ENCODE data around the gene PIGL. TPM values are rescaled to one million over a fixed set of nuclear protein-coding genes. Genes with fewer than 3 reads are reported as not detected.

PIGL gene
- polyA plus RNA-seq (2013), result 37.1 TPM

GRCh38 chr17:16217002-16217635, at the start of gene PIGL:
PIGL (plus strand) TSS chr17:16217210; CDS start chr17:16217227, 17 bp downstream.
- POLR2A ChIA-PET, result interaction anchor here (0.8 kb wide), 1 partner anchor 69 kb away, joined by 3 read pairs; no protein-coding TSS in a partner anchor
- 0% methylated on average over 27 of the region's 29 CpGs for WGBS (ENCODE audit: insufficient coverage)
- Histone ChIP-seq H3K36me3 (ENCODE audit: control insufficient read depth in 4 of 4, insufficient read depth in 4 of 4, low read length in 3 of 4) (peaks cover 0 to 2% (median under 1%) of the 10 kb centered on the region in 4 experiments), H3K9me3 (ENCODE audit: control extremely low read depth in 1 of 5, control insufficient read depth in 4 of 5, insufficient read depth in 2 of 5, low read depth in 1 of 5, low read length in 4 of 5) (no peaks in the 10 kb centered on the region), H3K27me3 (replicated peaks in 2 of 5; ENCODE audit: control insufficient read depth in 4 of 5, insufficient read depth in 5 of 5, low read length in 4 of 5) (no peaks in the 10 kb centered on the region), H3K4me1 (ENCODE audit: control extremely low read depth in 1 of 4, control insufficient read depth in 4 of 4, insufficient read depth in 4 of 4, low read length in 3 of 4) (peaks cover 12 to 42% (median 20%) of the 10 kb centered on the region in 4 experiments), H3K27ac (ENCODE audit: insufficient read depth in 1 of 2, low read depth in 1 of 2, low read length in 2 of 2, poor library complexity in 1 of 2, severe bottlenecking in 2 of 2) (peak within 1 kb of the TSS; percentile 80 to 89), H3K4me3 (ENCODE audit: control insufficient read depth in 1 of 7, extremely low read depth in 1 of 7, insufficient read depth in 4 of 7, low read depth in 2 of 7, low read length in 6 of 7) (peak within 1 kb of the TSS; percentile 75 to 99 (median 93))
- DNase-seq, result peak; percentile 77 to 93 (median 80)
- CTCF ChIA-PET, result interaction anchor here (1.2 kb wide), 1 partner anchor 73 kb away, joined by 3 read pairs; no protein-coding TSS in a partner anchor

GRCh38 chr17:16171613-16172012, 45.4 kb upstream of the PIGL start:
- no peak overlapping the region for H3K27ac ChIP-seq (ENCODE audit: insufficient read depth in 1 of 2, low read depth in 1 of 2, low read length in 2 of 2, poor library complexity in 1 of 2, severe bottlenecking in 2 of 2)

DNA sequence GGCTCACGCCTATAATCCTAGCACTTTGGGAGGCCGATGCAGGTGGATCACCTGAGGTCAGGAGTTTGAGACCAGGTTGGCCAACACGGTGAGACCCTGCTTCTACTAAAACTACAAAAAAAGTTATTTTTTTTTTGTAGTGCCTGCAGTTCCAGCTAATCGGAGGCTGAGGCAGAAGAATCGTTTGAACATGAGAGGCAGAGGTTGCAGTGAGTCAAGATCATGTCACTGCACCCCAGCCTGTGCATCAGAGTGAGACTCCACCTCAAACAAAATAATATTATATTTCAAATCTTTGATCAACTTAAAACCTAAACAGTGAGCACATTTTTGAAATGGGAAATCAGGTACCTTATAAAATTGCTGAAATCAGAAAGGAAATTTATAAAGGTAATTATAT, 38.2 kb upstream of the PIGL start:
- no peak for DNase-seq
- ChIA-PET POLR2A (no interaction called here), CTCF (no interaction called here)
- Histone ChIP-seq H3K27me3 (replicated peaks in 2 of 5; ENCODE audit: control insufficient read depth in 4 of 5, insufficient read depth in 5 of 5, low read length in 4 of 5) (no peaks in the 10 kb centered on the region), H3K9me3 (ENCODE audit: control extremely low read depth in 1 of 5, control insufficient read depth in 4 of 5, insufficient read depth in 2 of 5, low read depth in 1 of 5, low read length in 4 of 5) (no peaks in the 10 kb centered on the region), H3K4me1 (ENCODE audit: control extremely low read depth in 1 of 4, control insufficient read depth in 4 of 4, insufficient read depth in 4 of 4, low read length in 3 of 4) (no peaks in the 10 kb centered on the region), H3K36me3 (ENCODE audit: control insufficient read depth in 4 of 4, insufficient read depth in 4 of 4, low read length in 3 of 4) (peaks cover 3 to 24% (median 8%) of the 10 kb centered on the region in 4 experiments), H3K27ac (ENCODE audit: insufficient read depth in 1 of 2, low read depth in 1 of 2, low read length in 2 of 2, poor library complexity in 1 of 2, severe bottlenecking in 2 of 2) (no peak overlapping the region), H3K4me3 (ENCODE audit: control insufficient read depth in 1 of 7, extremely low read depth in 1 of 7, insufficient read depth in 4 of 7, low read depth in 2 of 7, low read length in 6 of 7) (no peak overlapping the region)
- 100% methylated on average over 2 of the region's 5 CpGs for WGBS (ENCODE audit: insufficient coverage)

More at GRCh38 chr17:16171613-16172012, 45.4 kb upstream of the PIGL start:
- peaks cover 3 to 25% (median 8%) of the 10 kb centered on the region in 4 experiments for H3K36me3 ChIP-seq (ENCODE audit: control insufficient read depth in 4 of 4, insufficient read depth in 4 of 4, low read length in 3 of 4)
- H3K27me3 ChIP-seq (replicated peaks in 2 of 5; ENCODE audit: control insufficient read depth in 4 of 5, insufficient read depth in 5 of 5, low read length in 4 of 5), result no peaks in the 10 kb centered on the region
- H3K4me1 ChIP-seq (ENCODE audit: control extremely low read depth in 1 of 4, control insufficient read depth in 4 of 4, insufficient read depth in 4 of 4, low read length in 3 of 4), result no peaks in the 10 kb centered on the region
- H3K4me3 ChIP-seq (ENCODE audit: control insufficient read depth in 1 of 7, extremely low read depth in 1 of 7, insufficient read depth in 4 of 7, low read depth in 2 of 7, low read length in 6 of 7), result no peak overlapping the region
- no peak for DNase-seq
- ChIA-PET CTCF (no interaction called here), POLR2A (no interaction called here)
- 100% methylated on average over 3 of the region's 7 CpGs for WGBS (ENCODE audit: insufficient coverage)
- H3K9me3 ChIP-seq (ENCODE audit: control extremely low read depth in 1 of 5, control insufficient read depth in 4 of 5, insufficient read depth in 2 of 5, low read depth in 1 of 5, low read length in 4 of 5), result no peaks in the 10 kb centered on the region

DNA sequence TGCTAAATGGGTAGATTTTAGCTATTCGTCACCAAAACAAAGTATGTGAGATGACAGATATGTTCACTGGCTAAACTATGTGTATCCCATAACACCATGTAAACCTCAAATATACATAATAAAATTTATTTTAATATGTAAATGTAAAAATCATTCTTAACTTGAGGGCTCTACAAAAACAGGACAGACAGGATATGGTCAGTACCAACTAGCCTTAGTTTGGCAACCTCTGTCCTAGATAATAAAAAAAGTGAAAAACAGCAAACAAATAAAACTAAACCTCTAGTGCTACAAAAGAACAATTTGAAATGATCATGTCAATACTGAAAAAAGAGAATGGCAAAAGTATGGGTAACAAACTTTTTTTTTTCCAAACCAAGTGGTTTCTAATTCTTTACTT, 35.4 kb upstream of the PIGL start:
- ChIA-PET POLR2A (no interaction called here), CTCF (no interaction called here)
- H3K9me3 ChIP-seq (ENCODE audit: control extremely low read depth in 1 of 5, control insufficient read depth in 4 of 5, insufficient read depth in 2 of 5, low read depth in 1 of 5, low read length in 4 of 5), result no peaks in the 10 kb centered on the region
- no CpG with 5 or more reads among the region's 1 CpG for WGBS (ENCODE audit: insufficient coverage)
- no peaks in the 10 kb centered on the region for H3K27me3 ChIP-seq (replicated peaks in 2 of 5; ENCODE audit: control insufficient read depth in 4 of 5, insufficient read depth in 5 of 5, low read length in 4 of 5)
- H3K4me3 ChIP-seq (ENCODE audit: control insufficient read depth in 1 of 7, extremely low read depth in 1 of 7, insufficient read depth in 4 of 7, low read depth in 2 of 7, low read length in 6 of 7), result no peak overlapping the region
- H3K4me1 ChIP-seq (ENCODE audit: control extremely low read depth in 1 of 4, control insufficient read depth in 4 of 4, insufficient read depth in 4 of 4, low read length in 3 of 4), result no peaks in the 10 kb centered on the region
- no peak overlapping the region for H3K27ac ChIP-seq (ENCODE audit: insufficient read depth in 1 of 2, low read depth in 1 of 2, low read length in 2 of 2, poor library complexity in 1 of 2, severe bottlenecking in 2 of 2)
- no peak for DNase-seq
- H3K36me3 ChIP-seq (ENCODE audit: control insufficient read depth in 4 of 4, insufficient read depth in 4 of 4, low read length in 3 of 4), result peaks cover 11 to 46% (median 23%) of the 10 kb centered on the region in 4 experiments

- 100% methylated on average over 3 of the region's 5 CpGs for WGBS (ENCODE audit: insufficient coverage)
- no peaks in the 10 kb centered on the region for H3K4me1 ChIP-seq (ENCODE audit: control extremely low read depth in 1 of 4, control insufficient read depth in 4 of 4, insufficient read depth in 4 of 4, low read length in 3 of 4)
- ChIA-PET CTCF (no interaction called here), POLR2A (no interaction called here)
- H3K27ac ChIP-seq (ENCODE audit: insufficient read depth in 1 of 2, low read depth in 1 of 2, low read length in 2 of 2, poor library complexity in 1 of 2, severe bottlenecking in 2 of 2), result no peak overlapping the region
- no peak for DNase-seq
- H3K9me3 ChIP-seq (ENCODE audit: control extremely low read depth in 1 of 5, control insufficient read depth in 4 of 5, insufficient read depth in 2 of 5, low read depth in 1 of 5, low read length in 4 of 5), result no peaks in the 10 kb centered on the region
- no peak overlapping the region for H3K4me3 ChIP-seq (ENCODE audit: control insufficient read depth in 1 of 7, extremely low read depth in 1 of 7, insufficient read depth in 4 of 7, low read depth in 2 of 7, low read length in 6 of 7)
- H3K36me3 ChIP-seq (ENCODE audit: control insufficient read depth in 4 of 4, insufficient read depth in 4 of 4, low read length in 3 of 4), result peaks cover 14 to 55% (median 32%) of the 10 kb centered on the region in 4 experiments
- no peaks in the 10 kb centered on the region for H3K27me3 ChIP-seq (replicated peaks in 2 of 5; ENCODE audit: control insufficient read depth in 4 of 5, insufficient read depth in 5 of 5, low read length in 4 of 5)
Observed at GRCh38 chr17:16187642-16188041, 29.4 kb upstream of the PIGL start.

GRCh38 chr17:16189791-16190348, 27.1 kb upstream of the PIGL start:
- no peaks in the 10 kb centered on the region for H3K27me3 ChIP-seq (replicated peaks in 2 of 5; ENCODE audit: control insufficient read depth in 4 of 5, insufficient read depth in 5 of 5, low read length in 4 of 5)
- peaks cover 11 to 52% (median 38%) of the 10 kb centered on the region in 4 experiments for H3K36me3 ChIP-seq (ENCODE audit: control insufficient read depth in 4 of 4, insufficient read depth in 4 of 4, low read length in 3 of 4)
- H3K4me3 ChIP-seq (ENCODE audit: control insufficient read depth in 1 of 7, extremely low read depth in 1 of 7, insufficient read depth in 4 of 7, low read depth in 2 of 7, low read length in 6 of 7), result no peak overlapping the region
- 100% methylated on average over 1 of the region's 3 CpGs for whole genome bisulfite sequencing (ENCODE audit: insufficient coverage)
- no peak for DNase-seq
- no peaks in the 10 kb centered on the region for H3K4me1 ChIP-seq (ENCODE audit: control extremely low read depth in 1 of 4, control insufficient read depth in 4 of 4, insufficient read depth in 4 of 4, low read length in 3 of 4)
- CTCF ChIA-PET, result interaction anchor here (0.8 to 0.9 kb wide), 2 partner anchors 25 to 26 kb away, joined by 3 read pairs; partner anchors contain the start of gene NCOR1
- POLR2A ChIA-PET, result no interaction called here
- H3K9me3 ChIP-seq (ENCODE audit: control extremely low read depth in 1 of 5, control insufficient read depth in 4 of 5, insufficient read depth in 2 of 5, low read depth in 1 of 5, low read length in 4 of 5), result no peaks in the 10 kb centered on the region
- no peak overlapping the region for H3K27ac ChIP-seq (ENCODE audit: insufficient read depth in 1 of 2, low read depth in 1 of 2, low read length in 2 of 2, poor library complexity in 1 of 2, severe bottlenecking in 2 of 2)

DNA sequence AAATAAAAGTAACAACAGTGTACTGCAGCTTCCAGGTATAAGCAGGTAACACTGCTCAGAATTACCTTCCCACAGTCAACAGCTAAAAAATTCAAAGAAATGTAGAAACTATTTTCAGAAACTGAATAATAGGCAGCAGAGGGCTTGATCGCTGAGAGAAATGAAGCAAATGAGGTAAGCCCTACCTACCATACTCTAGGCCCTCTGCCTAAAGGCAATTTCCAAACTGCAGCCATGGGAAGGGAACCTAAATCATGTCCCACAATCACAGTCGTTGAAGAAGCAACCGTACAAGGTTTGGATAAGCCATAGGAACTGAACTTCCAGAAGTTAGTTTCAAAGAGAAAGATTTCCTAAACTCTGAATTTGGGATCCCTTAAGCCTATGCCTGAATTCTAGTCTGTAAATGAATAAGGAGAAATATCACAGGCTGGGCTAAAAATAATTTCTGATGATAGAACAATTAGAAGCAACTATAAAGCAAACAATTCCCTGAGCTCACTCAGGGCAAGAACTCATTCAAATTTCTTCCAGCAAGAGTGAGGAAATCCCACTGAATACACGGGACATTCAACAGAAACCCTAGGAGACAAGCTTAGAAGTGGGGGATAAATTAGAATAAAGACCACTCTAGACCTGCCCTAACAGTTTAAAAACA, 26.2 kb upstream of the PIGL start:
- POLR2A ChIA-PET, result no interaction called here
- Histone ChIP-seq H3K4me1 (ENCODE audit: control extremely low read depth in 1 of 4, control insufficient read depth in 4 of 4, insufficient read depth in 4 of 4, low read length in 3 of 4) (no peaks in the 10 kb centered on the region), H3K36me3 (ENCODE audit: control insufficient read depth in 4 of 4, insufficient read depth in 4 of 4, low read length in 3 of 4) (peaks cover 7 to 47% (median 34%) of the 10 kb centered on the region in 4 experiments), H3K27me3 (replicated peaks in 2 of 5; ENCODE audit: control insufficient read depth in 4 of 5, insufficient read depth in 5 of 5, low read length in 4 of 5) (no peaks in the 10 kb centered on the region), H3K4me3 (ENCODE audit: control insufficient read depth in 1 of 7, extremely low read depth in 1 of 7, insufficient read depth in 4 of 7, low read depth in 2 of 7, low read length in 6 of 7) (no peak overlapping the region), H3K9me3 (ENCODE audit: control extremely low read depth in 1 of 5, control insufficient read depth in 4 of 5, insufficient read depth in 2 of 5, low read depth in 1 of 5, low read length in 4 of 5) (no peaks in the 10 kb centered on the region), H3K27ac (ENCODE audit: insufficient read depth in 1 of 2, low read depth in 1 of 2, low read length in 2 of 2, poor library complexity in 1 of 2, severe bottlenecking in 2 of 2) (no peak overlapping the region)
- CTCF ChIA-PET, result no interaction called here
- WGBS (ENCODE audit: insufficient coverage), result 100% methylated on average over 3 of the region's 4 CpGs
- DNase-seq, result no peak
